Measurements from ENCODE around the gene LTO1.

- no peak for TF ChIP-seq CTCF (conservative IDR thresholded peaks at IDR 0.05; ENCODE audit: low read depth, low read length)
- TF ChIP-seq EZH2 (IDR thresholded peaks at IDR 0.05; ENCODE audit: low read length, unreplicated experiment), result no peak
Observed at GRCh38 chr11:69635804-69636511, 39.2 kb downstream of the LTO1 start.

Data from PC-3 (cell line).